Panc1 (cell line): ENCODE measurements around the gene COQ8B.

Experiments used
- POLR2AphosphoS5 ChIP-seq: IDR thresholded peaks from 2 replicates; pipeline ENCODE4 v1.6.1; 2012; ENCODE audit warnings: mild to moderate bottlenecking, low read depth, low read length, moderate library complexity
- TCF7L2 ChIP-seq: IDR thresholded peaks from 2 replicates; pipeline ENCODE4 v1.6.1; 2011; ENCODE audit warnings: mild to moderate bottlenecking, low read depth, low read length, inconsistent platforms
- TF ChIP-seq, protein P1 (sequence below): fragments of 450-650 bp; IDR thresholded peaks from 2 replicates; pipeline ENCODE4 v1.5.1; 2017; ENCODE audit warnings: mild to moderate bottlenecking

- TF ChIP-seq, protein P1, sequence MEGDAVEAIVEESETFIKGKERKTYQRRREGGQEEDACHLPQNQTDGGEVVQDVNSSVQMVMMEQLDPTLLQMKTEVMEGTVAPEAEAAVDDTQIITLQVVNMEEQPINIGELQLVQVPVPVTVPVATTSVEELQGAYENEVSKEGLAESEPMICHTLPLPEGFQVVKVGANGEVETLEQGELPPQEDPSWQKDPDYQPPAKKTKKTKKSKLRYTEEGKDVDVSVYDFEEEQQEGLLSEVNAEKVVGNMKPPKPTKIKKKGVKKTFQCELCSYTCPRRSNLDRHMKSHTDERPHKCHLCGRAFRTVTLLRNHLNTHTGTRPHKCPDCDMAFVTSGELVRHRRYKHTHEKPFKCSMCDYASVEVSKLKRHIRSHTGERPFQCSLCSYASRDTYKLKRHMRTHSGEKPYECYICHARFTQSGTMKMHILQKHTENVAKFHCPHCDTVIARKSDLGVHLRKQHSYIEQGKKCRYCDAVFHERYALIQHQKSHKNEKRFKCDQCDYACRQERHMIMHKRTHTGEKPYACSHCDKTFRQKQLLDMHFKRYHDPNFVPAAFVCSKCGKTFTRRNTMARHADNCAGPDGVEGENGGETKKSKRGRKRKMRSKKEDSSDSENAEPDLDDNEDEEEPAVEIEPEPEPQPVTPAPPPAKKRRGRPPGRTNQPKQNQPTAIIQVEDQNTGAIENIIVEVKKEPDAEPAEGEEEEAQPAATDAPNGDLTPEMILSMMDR, result no peak
- TF ChIP-seq POLR2AphosphoS5 (no peak), TCF7L2 (no peak)
Observed at GRCh38 chr19:40659566-40659965, 57.1 kb downstream of the COQ8B start.
